Measurements from ENCODE around the gene ACYP2. TPM values are rescaled to one million over a fixed set of nuclear protein-coding genes. Genes with fewer than 3 reads are reported as not detected.

Gene ACYP2
- total RNA-seq, 4 donors from 2014 or later: 12.8 to 40.5 (median 16.9) TPM

GRCh38 chr2:54310311-54310710, 194.9 kb downstream of the ACYP2 start:
- no peak for TF ChIP-seq POLR2AphosphoS5 (IDR thresholded peaks at IDR 0.05)
- TF ChIP-seq POLR2A (IDR thresholded peaks at IDR 0.05): no peak
- TF ChIP-seq EP300 (IDR thresholded peaks at IDR 0.05): no peak
- TF ChIP-seq CTCF (IDR thresholded peaks at IDR 0.05): no peak
- no peaks in the 10 kb centered on the region for H3K9me3 ChIP-seq
- H3K4me3 ChIP-seq: no peak overlapping the region
- H3K27ac ChIP-seq: no peak overlapping the region
- ATAC-seq: no peak
- H3K4me1 ChIP-seq: no peaks in the 10 kb centered on the region
- 61 to 86% methylated on average over 3 of the region's 3 CpGs for WGBS, 2 donors (ENCODE audit: low coverage in 1 of 2)
- no peaks in the 10 kb centered on the region for H3K27me3 ChIP-seq
- no peaks in the 10 kb centered on the region for H3K36me3 ChIP-seq

GRCh38 chr2:54310961-54311360, 195.5 kb downstream of the ACYP2 start:
- Histone ChIP-seq H3K27ac (no peak overlapping the region), H3K4me3 (no peak overlapping the region), H3K4me1 (no peaks in the 10 kb centered on the region), H3K36me3 (no peaks in the 10 kb centered on the region), H3K9me3 (no peaks in the 10 kb centered on the region), H3K27me3 (no peaks in the 10 kb centered on the region)
- TF ChIP-seq EP300 (IDR thresholded peaks at IDR 0.05) (no peak), CTCF (IDR thresholded peaks at IDR 0.05) (no peak), POLR2A (IDR thresholded peaks at IDR 0.05) (no peak), POLR2AphosphoS5 (IDR thresholded peaks at IDR 0.05) (no peak)
- no peak for ATAC-seq
- WGBS, 2 donors (ENCODE audit: low coverage in 1 of 2): 75 to 88% methylated on average over 2 of the region's 2 CpGs

GRCh38 chr2:54313147-54313546, 197.7 kb downstream of the ACYP2 start:
- no peak overlapping the region for H3K27ac ChIP-seq
- no peak for TF ChIP-seq EP300 (IDR thresholded peaks at IDR 0.05)
- no peak for TF ChIP-seq CTCF (IDR thresholded peaks at IDR 0.05)
- TF ChIP-seq POLR2AphosphoS5 (IDR thresholded peaks at IDR 0.05): no peak
- TF ChIP-seq POLR2A (IDR thresholded peaks at IDR 0.05): no peak
- H3K36me3 ChIP-seq: no peaks in the 10 kb centered on the region
- no peak overlapping the region for H3K4me3 ChIP-seq
- no peaks in the 10 kb centered on the region for H3K9me3 ChIP-seq
- no peaks in the 10 kb centered on the region for H3K4me1 ChIP-seq
- H3K27me3 ChIP-seq: no peaks in the 10 kb centered on the region
- WGBS, 2 donors (ENCODE audit: low coverage in 1 of 2): 85 to 91% methylated on average over 8 to 9 of the region's 10 CpGs
- ATAC-seq: no peak

DNA sequence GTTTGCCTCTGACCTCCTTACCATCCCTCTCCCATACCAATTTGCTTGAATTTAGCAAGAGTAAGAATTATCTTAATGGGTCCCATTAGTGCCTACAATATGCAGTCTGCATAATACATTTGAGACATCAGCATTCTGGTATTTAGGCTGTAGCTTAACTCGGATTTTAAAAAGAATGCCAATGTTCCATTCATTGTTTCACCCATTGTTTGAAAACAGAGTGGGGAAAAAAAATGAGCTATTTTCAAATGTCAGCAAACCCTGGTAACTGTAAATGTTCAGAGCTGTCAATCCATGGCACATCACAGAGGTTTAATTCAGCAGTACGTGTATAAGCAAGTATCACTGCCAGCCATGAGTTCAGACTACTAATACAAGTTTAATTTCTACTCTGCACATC, 202.6 kb downstream of the ACYP2 start:
- WGBS, 2 donors (ENCODE audit: low coverage in 1 of 2): 21 to 59% methylated on average over 2 of the region's 2 CpGs
- Histone ChIP-seq H3K4me1 (no peaks in the 10 kb centered on the region), H3K27me3 (no peaks in the 10 kb centered on the region), H3K27ac (no peak overlapping the region), H3K9me3 (no peaks in the 10 kb centered on the region), H3K4me3 (no peak overlapping the region), H3K36me3 (no peaks in the 10 kb centered on the region)
- TF ChIP-seq POLR2A (IDR thresholded peaks at IDR 0.05) (no peak), EP300 (IDR thresholded peaks at IDR 0.05) (no peak), CTCF (IDR thresholded peaks at IDR 0.05) (no peak), POLR2AphosphoS5 (IDR thresholded peaks at IDR 0.05) (no peak)
- ATAC-seq: no peak

GRCh38 chr2:54318821-54319220, 203.4 kb downstream of the ACYP2 start:
- no peak for ATAC-seq
- H3K27ac ChIP-seq: no peak overlapping the region
- H3K4me3 ChIP-seq: no peak overlapping the region
- no peaks in the 10 kb centered on the region for H3K4me1 ChIP-seq
- H3K27me3 ChIP-seq: no peaks in the 10 kb centered on the region
- H3K9me3 ChIP-seq: no peaks in the 10 kb centered on the region
- H3K36me3 ChIP-seq: no peaks in the 10 kb centered on the region
- TF ChIP-seq EP300 (IDR thresholded peaks at IDR 0.05) (no peak), POLR2A (IDR thresholded peaks at IDR 0.05) (no peak), CTCF (IDR thresholded peaks at IDR 0.05) (no peak), POLR2AphosphoS5 (IDR thresholded peaks at IDR 0.05) (no peak)
- 80 to 88% methylated on average over 8 of the region's 8 CpGs for WGBS, 2 donors (ENCODE audit: low coverage in 1 of 2)
